Measurements from ENCODE around the gene ALS2CL.

The ALS2CL gene

DNA sequence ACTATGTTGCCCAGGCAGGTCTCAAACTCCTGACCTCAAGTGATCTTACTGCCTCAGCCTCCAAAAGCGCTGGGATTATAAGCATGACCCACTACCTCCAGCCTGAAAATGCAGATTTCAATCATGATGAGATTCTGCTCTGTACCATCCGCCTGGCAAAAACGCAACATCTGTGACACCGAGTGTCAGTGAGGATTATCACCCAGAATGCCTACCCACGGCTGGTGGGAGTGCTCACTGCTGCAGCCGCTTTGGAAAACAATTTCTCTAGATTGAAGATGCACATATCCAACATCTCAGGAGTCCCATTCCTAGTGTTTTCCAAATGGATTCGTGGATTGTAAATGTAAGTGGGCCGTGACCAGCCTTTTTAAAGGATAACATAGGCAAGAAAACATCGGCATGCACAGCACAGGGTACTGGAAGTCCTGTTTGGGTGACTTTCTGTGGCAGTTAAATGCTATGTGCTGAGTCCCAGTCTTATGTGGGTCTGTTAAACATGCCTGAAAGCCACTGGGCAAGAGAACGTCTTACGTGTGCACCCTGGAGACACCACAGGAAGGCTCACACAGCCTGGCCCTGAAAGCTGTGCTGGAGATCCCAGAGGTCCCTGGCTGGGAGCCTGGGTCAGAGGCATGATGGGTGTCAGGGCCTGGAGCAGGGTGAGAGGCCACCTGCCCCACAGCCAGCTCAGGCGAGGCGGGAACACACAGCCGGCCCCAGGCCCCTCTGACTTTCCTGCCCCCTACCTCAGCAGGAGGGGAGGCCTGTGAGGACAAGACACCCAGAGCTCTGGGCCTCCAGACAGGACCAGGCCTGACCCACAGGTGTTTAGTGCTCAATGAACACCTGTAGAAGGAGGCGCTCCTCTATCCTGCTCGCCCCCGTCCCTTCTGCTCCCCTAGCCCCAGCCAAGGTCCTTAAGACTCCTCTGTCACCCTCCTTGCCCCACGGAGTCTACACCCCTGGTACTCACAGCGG lies 23.3 kb upstream of the ALS2CL start:
- DNase-seq = no peak

DNA sequence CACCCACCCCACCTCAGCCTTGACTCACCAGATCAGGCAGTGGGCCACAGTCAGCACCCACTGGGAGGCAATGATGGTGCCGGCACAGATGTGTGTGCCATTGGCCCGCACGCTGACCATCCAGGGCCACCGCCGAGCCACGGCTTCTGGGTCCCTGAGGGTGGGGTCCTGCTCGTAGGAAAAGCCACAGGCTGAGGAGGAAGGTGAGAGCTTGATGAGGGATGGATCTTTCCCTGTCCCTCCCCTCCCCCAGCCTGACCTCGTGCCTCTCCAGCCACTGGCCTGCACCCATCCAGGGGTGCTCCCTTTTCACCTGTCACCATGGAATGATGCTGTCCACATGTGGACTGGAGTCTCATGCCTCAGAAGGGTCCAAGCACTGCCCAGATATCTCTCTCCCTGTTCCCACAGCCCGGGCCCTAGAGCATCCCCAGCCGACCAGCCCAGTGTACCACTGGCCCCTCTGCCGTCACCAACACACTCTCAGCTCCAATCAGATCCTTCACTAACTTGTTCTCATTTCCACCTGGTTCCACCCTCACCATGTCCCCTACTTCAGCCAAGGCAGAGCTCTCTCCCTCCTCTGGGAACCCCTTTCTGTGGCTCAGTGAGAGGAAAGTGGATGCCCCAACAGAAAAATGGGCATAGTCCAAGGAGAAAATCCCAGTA lies 22.2 kb upstream of the ALS2CL start:
- no peak for DNase-seq

DNA sequence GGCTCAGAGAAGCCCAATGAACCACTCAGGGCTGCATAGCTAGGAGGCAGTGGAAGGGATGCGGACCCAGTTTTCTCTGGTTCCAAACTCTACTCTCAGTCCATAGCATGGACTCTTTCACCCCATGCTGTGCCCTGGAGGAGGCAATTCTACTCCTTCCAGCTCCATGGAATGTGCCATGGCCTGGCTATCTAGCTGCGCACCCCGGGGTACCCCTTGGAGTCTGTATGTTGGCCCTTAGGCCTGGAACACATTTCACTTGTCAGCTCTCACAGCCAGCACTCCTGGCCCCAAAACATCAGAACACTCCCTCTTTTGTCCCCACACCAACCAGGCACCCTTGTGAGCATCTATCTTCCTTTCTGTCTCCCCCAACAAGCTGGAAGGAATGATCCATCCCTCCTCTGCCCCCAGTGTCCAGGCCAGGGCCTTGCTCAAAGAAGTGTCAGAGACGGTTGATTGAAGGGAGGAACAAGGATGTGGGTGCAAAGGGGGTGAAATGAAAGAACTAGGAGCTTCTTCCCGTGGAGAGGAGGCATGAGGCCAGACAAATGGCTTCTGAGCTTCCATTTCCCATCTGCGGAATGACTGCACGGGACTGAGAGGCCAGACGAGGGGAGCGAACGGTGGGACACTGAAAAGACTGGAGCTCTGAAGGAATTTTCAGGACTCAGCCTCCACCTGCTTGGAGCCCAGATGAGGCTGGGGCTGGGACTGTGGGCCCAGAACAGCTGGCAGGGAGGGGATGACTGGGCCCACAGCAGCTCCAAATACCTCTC lies 21.4 kb upstream of the ALS2CL start:
- DNase-seq = no peak

- DNase-seq = no peak
These were observed 20.5 kb upstream of the ALS2CL start for GRCh38 chr3:46713898-46714552.

DNA sequence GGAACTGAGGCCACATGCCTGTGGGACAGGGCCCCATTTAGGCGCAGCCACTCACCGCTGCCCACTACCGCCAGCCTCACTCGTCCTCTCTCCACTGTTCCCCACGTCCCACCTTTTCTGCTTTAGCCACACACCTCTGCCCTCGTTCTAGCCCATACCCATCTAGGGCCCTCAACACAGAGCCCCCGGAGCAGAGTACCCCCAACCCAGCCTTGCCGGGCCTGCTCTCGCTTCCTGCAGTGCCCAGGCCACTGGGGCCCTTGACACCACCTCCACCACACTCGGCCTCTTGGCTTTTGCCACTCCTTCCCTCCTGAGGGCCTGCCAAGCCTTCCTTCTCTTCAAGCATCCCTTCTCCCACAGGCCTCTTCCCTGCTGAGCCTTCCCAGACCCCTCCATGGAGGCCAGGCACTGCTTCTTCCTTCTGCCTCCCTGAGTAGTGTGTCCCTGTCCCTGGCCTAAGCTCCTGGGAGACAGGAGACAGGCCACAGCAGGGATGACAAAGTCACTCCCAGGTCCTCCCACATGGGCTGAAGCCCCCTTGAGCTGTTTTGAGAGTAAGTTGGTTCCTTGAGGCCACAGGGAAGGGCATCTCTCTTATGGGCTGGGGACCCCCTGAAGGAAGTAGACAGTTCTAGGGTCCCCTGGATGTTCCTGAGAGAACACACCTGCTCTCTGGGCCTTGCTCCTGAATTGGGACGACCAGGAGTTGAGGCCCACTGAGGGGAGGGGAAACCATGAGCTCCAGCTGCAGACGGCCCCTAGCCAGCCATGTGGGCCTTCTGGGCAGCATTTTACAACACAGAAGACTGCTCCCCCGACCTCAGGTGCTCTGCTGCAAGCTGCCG lies 19.8 kb upstream of the ALS2CL start:
- DNase-seq = no peak

DNA sequence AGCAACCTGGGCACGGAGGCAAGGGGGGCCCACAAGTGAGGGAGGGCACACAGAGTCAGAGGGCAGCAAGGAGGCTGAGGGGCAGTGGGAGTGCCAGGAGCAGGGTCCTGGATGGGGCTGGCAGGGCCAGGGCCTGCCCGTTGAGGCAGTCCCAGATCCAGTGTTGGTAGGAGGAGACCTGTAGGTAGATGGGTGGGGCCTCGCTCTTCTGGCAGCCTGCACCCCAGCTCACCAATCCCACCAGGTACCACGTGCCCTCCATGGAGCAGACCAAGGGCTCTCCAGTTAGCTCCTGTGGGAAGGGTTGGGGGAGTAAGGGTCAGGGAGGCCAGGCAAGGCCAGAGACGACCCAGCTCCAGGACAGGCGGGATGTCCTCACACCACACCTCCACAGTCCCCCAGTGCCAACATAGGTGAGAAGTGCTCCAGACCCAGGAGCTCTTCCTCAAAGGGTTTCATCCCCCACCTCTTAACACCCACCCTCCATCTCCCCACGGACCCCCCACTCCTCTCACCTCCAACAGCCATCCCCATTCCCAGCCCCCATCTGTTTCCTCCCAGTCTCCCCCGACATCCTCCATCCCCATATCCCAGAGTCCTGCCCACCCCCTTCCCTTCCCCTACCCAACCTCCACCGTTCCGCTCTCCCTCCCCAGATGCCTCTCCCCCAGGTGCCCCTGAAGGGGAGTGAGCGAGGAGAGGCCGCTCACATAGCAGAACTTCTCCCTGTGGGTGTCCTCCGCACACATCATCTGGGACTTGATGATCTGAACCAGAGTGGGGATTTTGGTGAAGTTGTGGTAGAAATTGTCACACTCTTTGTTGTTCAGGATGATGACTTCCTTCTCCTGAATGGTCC lies 18.9 kb upstream of the ALS2CL start:
- DNase-seq = no peak

- DNase-seq = no peak
These were observed 18.3 kb upstream of the ALS2CL start for GRCh38 chr3:46711760-46712159.

DNA sequence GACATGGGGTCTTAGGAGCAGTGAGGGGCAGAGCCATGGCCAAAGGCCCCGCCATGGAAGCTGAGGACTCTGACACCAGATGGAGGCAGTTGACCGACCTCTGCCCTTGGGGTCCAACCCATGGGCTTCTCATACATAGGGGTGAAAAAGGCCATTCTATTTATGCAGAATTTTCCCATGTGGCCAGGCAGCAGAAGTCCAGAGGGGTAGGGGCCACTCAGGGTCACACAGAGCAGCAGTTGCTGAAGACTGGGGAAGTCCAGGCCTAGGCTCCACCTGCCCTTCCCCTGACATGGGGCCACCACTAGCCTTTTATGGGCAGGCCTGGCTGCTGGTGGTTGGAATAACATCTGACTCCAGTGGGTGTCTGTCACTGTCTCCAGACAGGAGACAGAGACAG lies 17.8 kb upstream of the ALS2CL start:
- no peak for DNase-seq

DNA sequence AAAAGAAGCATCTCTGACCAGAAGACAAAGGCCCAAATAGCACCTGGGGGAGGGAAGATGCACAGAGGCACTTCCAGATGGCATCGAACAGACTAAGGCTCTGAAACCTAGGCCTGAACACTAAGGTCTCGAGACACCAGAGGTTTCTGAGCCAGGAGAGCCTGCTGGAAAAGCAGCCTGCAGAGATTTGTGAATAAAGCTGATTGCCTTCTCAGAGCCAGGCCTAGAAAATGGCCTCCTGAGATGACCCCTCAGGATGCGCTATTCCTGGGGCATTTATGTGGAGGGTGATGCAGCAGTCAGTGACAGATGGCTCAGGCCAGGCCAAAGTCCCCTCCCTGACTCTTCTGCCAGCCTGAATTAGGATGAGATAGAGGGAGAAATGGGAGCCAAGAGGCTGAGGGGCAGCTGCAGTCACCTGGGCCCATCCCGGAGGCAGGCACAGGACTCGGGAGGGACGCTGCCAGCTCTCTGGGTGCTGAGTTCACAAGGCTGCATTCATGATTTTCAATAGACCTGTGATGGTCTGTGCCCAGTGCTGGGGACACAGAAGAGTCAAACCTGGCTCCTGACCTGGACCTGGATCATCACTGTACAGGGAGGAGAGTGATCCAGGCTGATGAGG lies 17.3 kb upstream of the ALS2CL start:
- DNase-seq = no peak

DNA sequence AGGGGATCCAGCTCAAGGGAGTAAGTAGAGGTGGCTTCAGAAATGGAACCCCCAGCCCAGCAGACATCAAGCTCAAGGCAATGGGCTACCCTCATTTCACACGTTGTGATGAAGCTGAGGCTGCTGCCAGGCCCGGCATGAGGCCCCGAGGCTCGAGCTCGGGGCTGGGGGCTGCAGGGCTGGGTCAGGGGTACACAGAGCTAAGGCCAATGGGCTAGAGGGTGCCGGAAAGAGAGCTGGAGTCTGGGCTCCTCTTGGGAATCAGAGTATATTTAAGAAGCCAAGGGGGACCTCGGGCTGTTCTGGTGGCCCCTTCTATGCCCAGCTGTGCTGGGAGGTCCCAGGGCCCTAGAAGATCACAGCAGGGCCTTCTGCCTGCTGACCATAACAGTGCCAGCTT lies 16.8 kb upstream of the ALS2CL start:
- no peak for DNase-seq

- no peak for DNase-seq
These were observed 16.2 kb upstream of the ALS2CL start for GRCh38 chr3:46709721-46710120.

DNA sequence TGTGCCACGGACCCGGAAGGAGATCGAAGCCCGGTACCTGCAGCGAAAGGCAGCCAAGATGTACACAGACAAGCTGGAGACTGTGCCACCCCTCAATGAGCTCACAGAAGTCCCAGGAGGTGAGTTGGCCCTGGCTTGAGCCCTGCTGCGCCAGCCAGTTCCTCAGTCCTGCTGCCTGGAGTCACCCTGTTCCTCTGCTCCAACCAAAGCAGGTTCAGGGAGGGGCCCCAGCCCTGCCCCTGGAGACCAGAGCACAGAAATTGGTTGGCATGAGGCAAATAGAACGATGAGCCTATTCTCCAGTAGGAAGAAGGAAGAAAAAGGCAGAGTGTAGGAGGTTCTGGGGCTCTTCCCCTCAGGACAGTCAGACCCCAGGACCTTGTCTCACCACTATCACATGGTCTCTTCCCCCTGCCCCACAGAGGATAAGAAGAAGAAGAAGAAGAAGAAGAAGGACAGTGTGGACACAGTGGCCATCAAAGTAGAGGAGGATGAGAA lies 15.7 kb upstream of the ALS2CL start:
- no peak for DNase-seq

- no peak for DNase-seq
These were observed 15.1 kb upstream of the ALS2CL start for GRCh38 chr3:46708401-46709156.

DNA sequence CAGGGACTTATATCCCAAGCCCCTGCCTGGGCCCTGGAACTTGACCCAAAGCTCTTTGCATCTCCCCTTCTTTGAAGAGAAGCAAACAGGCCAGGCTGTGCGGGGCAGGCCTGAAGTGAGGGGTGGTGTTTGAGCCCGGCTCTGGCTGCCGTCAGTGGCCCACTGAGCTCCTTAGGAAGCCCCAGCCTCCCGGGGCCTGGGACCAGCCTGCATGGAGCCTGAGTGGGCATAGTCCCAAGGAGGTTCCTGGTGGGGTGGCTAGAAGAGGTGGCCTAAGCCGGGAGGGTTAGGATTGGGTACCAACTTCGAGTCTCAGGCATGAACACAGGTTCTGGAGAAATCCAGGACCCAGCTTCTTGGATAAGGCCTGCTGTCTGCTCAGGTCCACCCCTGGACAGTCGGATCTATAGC lies 14.1 kb upstream of the ALS2CL start:
- no peak for DNase-seq

- no peak for DNase-seq
These were observed 13.5 kb upstream of the ALS2CL start for GRCh38 chr3:46706771-46707582.

DNA sequence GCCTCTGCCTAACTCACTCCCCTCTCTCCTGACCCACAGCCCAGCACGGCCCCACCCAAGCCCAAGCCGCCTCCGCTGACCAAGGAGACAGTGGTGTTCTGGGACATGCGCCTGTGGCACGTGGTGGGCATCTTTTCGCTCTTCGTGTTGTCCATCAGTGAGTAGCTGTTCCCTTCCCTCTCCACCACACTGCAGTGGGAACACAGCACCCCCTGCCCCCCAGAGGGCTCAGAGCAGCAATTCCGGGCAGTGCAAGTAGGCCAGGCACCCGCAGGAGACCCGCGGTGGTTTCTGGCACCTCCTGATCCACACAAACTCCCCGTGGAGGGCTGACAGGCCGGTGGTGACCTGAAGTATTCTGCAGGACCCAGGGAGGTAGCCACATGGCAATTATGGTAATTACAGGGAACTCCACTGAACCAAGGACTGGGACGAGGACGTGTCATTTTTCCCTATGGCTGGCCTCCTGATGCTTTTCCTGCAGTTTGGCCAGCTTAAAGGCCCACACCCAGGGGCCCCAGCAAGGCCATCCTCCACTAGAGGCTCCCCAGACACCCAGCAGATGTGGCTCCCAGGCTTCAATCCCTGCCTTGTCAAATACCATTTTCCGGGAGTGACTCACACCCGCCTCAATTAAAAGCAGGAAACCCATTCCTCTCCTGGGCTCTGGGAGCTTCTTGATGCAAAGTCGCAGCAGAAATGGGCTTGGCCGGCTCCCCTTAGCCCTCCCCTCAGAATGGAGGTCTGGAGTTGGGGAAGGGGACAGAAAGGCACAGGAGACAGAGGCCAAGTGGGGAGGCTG lies 12.5 kb upstream of the ALS2CL start:
- DNase-seq = no peak

- DNase-seq = no peak
These were observed 11.6 kb upstream of the ALS2CL start for GRCh38 chr3:46705022-46705530.
